Stimulated activated CD8-positive, alpha-beta memory T cell treated with anti-CD3 and anti-CD28 coated beads, Interleukin-12 subunit alpha, Interleukin-12 subunit beta, amount 100 ng/mL, for 4 hours (primary cell): Measurements from ENCODE around the gene DSG1.
"Not testable (repeated sequence)": the region's sequence is repeated elsewhere in the genome, so short reads cannot be mapped to it uniquely, and the experiment has no call there.

Experiments
- DNase-seq: peaks from one replicate; pipeline ENCODE4 v3.0.0-alpha.2; 2020; ENCODE audit warnings: low read depth

DSG1 gene

GRCh38 chr18:31353336-31353735 lies 35.4 kb downstream of the DSG1 start:
- not testable (repeated sequence) for DNase-seq

- DNase-seq = no peak
Measured at GRCh38 chr18:31354990-31355389, 37.0 kb downstream of the DSG1 start.

GRCh38 chr18:31356025-31356424 lies 38.1 kb downstream of the DSG1 start:
- DNase-seq = no peak

- no peak for DNase-seq
Measured at GRCh38 chr18:31364190-31364589, 46.2 kb downstream of the DSG1 start.

GRCh38 chr18:31369478-31369877 lies 51.5 kb downstream of the DSG1 start:
- DNase-seq = no peak

GRCh38 chr18:31371989-31372388 lies 54.0 kb downstream of the DSG1 start:
- DNase-seq = no peak

GRCh38 chr18:31373641-31374040 lies 55.7 kb downstream of the DSG1 start:
- DNase-seq = no peak

- DNase-seq = no peak
Measured at GRCh38 chr18:31376477-31376876, 58.5 kb downstream of the DSG1 start, which contains the start of gene DSG4. TSS of gene DSG4 (plus strand) at chr18:31376777. CDS start at chr18:31376912, 135 bp downstream.

- DNase-seq = no peak
Measured at GRCh38 chr18:31380912-31381311, 63.0 kb downstream of the DSG1 start.

GRCh38 chr18:31382107-31382506 lies 64.1 kb downstream of the DSG1 start:
- no peak for DNase-seq

GRCh38 chr18:31386741-31387140 lies 68.8 kb downstream of the DSG1 start:
- DNase-seq = no peak

- no peak for DNase-seq
Measured at GRCh38 chr18:31393286-31393685, 75.3 kb downstream of the DSG1 start.

- no peak for DNase-seq
Measured at GRCh38 chr18:31396796-31397612, 79.0 kb downstream of the DSG1 start.

- no peak for DNase-seq
Measured at GRCh38 chr18:31398191-31398590, 80.2 kb downstream of the DSG1 start.

- no peak for DNase-seq
Measured at GRCh38 chr18:31399306-31400032, 81.5 kb downstream of the DSG1 start.

- DNase-seq = no peak
Measured at GRCh38 chr18:31401156-31402025, 83.4 kb downstream of the DSG1 start.

- DNase-seq = no peak
Measured at GRCh38 chr18:31402026-31402373, 84.0 kb downstream of the DSG1 start.

- DNase-seq = no peak
Measured at GRCh38 chr18:31403409-31403808, 85.4 kb downstream of the DSG1 start.
